Measurements from ENCODE around the gene FKBP14.

Gene FKBP14

DNA sequence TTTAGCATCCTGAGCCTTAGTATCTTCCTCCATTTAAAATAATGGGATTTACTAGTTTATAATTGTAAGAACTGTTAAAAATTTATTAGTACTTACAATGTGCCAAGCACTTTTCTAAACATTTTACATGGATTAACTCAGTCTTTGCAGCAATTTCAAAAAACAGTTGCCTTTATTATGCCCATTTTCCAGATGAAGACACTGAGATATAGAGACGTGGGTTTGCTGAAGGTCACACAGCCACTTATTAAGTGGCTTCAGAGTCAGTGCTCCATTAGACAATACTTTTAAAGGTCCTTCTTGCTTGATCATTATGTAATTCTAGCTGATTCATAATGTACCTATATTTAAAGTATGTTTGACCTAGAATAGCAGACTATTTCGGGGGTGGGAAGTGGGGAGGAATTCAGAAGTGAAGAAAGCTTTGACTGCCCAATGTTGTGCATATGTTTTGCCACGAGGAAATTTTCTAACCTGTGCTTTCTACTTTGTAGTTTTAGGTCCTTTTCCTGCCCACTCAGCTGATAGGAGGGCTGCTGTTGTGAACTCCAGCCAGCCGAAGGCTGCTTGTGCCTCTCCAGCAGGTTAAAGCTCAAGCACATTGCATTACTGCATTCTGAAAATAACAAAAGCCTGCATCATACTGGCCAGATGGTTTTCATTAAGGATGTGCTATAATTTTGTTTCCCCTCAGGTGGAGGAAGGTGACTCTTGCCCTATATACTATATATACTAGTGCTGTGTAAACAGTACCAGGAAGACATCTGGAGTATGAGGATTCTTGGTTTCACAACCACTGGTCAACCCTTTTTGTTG, 6.0 kb upstream of the FKBP14 start:
- DNase-seq (ENCODE audit: low read depth) = no peak

DNA sequence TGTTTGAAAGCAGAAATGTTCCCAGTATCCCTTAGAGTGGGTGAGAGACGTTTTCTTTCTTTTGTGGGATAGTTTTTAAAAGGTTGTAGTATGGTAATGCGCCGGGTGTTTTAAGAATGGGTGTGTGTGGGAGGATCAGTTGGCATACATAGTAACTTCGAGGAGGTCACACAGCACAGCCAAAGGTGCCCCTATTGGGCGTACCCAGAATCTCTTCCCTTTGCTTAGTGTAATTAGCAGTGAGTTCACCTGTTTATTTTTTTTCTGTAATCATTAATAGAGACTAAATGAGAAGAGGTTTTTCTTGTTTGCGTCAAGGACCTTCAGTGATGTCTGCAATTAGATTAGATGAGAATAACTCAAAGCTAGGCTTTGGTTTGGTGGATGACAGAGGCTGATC, 3.2 kb upstream of the FKBP14 start:
- DNase-seq (ENCODE audit: low read depth) = no peak

DNA sequence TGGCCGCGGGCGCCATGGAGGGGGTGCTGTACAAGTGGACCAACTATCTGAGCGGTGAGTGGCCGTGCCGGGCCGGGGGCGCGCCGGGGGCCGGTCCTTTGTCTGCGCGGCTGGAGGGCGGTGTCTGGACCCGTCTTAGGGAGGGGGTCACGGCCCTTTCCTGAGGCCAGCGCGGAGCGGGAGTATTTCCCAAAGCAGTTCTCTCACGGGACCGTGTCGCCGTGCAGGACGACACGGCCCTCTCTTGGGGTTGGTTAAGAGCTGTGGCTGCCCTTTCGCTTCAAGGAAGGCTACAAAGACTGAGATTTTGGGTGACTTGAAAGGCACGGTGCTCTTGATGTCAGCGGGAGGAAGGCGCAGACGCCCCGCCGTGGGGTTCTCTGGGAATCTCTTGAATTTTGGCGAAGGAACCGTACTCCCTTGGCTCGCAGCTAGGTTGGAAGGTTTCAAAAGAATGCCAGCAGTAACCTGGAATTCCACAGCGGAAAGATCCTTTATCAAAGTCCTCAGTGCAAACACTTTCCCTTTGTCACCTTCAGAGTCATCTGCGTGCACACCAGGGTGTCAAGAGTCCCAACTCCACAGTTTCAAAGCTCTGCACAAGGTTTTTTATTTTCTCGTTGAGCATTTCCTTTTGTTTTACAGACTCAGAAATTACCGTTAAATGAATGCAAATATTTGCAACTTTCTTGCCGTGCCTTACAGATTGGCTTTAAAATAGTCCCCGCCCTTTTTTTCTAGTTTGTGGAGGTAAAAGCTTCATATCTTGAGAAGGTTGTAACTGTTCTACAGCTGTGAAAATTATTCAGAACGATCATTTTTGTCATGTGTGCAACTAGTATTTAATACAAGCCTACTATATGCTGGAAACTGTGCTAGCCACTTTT, 2.5 kb upstream of the FKBP14 start:
- DNase-seq (ENCODE audit: low read depth) = no peak

DNA sequence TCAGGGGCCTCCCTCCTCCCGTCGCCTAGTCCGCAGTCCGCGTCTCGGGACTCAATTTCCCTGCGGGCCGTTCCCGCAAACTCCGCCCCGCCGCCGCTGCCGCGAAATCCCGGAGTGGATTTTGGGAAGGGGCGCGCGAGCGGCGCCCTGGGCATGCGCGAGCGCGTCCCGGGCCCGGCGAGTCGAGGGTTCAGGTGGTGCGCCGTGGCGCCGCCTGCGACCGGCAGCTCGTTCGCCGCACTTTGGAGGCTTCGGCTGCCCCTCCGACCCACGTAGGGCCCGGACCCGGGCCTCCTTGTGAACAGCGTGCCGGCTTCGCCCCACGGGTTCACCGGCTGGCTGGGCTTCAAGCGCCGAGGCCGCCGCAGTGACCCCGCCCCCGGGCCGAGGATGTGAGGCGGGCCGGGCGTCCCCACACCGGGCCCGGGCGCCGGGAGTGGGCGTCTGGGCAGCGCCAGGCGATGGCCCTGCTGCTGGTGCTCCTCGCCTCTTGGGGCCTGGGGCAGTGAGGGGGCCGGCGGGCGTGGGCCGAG, 1.8 kb upstream of the FKBP14 start, which contains the start of gene PLEKHA8:
TSS of gene PLEKHA8 (plus strand) at position 197 of the 533 bp plus-strand sequence. CDS start 351 bp downstream, outside the sequence.
- peak; percentile 77 for DNase-seq (ENCODE audit: low read depth)

DNA sequence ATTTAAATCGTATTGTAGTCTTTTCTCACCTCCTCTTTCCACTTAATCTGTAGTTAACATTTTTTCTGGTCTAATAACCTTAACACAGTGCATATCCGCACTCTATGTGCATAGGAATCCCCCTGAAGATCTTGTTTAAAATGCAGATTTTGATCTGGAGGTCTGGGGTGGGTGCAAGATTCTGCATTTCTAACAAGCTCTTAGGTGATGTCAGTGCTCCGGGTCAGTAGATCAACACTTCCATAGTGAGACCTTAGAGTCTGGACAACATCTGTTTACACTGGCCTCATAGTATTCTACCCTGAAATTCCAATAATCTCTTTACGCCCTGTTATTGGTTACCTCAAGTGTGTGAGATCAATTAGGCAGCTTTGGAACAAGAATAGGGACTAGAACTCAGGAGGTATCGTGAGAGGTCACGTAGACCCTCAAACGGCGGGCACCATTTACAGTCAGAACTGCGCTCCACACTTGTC, 1.3 kb upstream of the FKBP14 start:
- DNase-seq (ENCODE audit: low read depth) = no peak

DNA sequence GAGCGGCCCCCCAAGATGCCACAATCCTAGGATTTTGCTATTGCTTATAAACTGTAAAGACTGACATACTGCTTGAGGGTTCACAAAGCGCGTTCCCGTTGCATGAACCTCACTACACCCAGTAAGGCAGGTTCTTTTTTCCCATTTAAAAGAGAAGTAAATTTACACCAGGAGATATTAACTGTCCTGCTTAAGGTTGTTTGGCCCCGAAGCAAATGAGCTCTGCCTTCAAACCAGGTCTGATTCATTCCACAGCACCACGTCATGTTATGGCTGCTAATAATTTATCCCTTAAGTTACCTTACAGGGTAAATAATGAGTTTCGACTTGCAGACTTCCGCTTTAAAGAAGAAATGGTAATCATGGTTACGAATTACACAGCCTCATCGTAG, 559 bp upstream of the FKBP14 start:
- peak; percentile 3 for DNase-seq (ENCODE audit: low read depth)

DNA sequence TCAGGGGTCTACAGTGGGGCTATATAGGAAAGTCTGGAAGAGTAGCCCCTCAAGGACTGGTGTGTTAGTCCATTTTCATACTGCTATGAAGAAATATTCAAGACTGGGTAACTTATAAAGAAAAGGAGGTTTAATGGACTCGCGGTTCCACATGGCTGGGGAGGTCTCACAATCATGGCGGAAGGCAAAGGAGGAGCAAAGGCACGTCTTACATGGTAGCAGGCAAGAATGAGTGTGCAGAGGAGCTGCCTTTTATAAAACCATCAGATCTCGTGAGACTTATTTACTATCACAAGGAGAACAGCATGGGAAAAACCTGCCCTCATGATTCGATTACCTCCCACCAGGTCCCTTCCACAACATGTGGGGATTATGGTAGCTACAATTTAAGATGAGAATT, 3.0 kb downstream of the FKBP14 start:
- no peak for DNase-seq (ENCODE audit: low read depth)

DNA sequence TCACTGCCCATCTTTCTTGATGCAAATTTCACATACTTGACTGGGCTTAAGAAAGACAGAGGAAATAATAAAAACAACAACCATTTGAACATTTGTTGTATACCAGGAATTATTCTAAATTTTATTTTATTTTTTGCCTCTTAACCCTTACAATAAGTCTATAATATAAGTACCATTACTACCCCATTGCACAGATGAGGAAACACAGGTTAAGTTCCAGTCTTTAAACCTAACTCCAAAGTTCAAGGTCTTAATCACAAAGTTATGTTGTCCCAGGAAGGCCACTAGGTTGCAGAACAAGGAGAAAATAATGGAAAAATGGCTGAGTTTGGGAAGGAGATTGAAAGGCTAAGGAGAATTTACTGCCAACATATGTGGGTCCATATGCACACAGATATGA, 3.5 kb downstream of the FKBP14 start:
- DNase-seq (ENCODE audit: low read depth) = no peak

DNA sequence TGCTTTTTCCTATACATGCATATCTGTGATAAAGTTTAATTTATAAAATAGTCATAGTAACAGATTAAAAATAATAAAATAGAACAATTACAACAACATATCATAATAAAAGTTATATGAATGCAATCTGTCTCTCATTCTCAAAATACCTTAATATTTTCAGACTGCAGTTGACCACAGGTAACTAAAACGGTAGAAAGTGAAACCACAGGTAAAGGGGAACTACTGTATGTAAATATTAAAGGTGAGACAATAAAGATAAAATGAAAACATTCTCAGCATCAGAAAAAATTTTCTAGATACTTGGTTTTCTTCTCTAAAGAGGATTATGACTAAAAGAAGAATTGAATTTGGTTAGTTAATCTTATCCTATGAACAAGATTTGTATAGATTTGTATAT, 6.0 kb downstream of the FKBP14 start:
- no peak for DNase-seq (ENCODE audit: low read depth)

DNA sequence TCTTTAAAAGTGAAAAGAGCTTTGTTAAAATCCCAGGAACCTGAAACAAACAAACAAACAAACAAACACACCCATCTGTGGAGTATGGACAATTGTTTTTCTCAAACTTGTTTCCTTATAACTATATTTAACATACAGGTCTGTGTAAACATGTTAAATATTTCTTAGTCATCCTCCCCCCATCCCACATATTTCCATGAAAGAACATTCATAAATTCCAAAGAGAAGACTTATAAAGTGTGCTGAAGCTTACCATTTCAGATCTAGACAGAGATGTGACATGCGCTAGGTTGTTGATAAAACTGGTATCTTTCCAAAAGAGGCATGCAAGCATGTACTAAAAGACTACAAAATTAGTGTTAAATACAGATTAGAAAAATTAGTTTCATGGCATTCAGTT, 6.5 kb downstream of the FKBP14 start:
- DNase-seq (ENCODE audit: low read depth) = no peak

DNA sequence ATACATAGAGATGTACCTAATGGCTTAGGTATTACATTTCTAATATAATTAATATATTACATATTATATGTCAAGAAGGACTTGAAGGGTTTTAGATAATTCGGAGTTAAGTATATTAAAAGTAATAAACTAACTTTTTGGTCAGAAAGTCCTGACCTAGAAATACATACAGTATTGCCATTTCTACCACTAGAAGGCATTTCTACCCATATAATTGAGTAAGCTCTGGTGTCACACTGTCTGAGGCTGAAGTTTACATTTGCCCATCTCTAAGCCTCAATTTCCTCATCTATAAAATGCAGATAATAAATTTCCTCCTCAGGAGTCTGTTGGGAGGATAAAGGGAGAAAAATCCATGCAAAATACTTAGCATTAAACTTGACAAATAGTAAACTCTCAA, 7.1 kb downstream of the FKBP14 start:
- DNase-seq (ENCODE audit: low read depth) = no peak

DNA sequence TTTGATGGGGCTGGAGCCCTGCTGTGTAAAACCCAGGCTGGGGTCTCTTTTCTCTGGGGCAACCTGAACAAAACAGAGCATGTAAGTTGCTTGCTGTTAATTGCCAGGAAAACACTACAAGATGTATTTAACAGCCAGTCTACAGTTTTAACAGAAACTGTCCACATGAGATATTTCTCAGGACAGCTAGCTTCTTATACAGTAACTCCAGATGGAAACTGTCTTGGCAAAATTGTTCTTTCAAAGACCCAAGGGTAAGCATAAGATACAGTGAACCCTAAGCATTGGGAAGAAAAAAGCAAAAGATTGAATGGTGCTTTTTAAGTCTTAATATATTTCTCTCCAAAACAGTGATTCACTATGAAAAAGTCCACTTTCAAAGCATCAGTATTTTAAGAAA, 8.1 kb downstream of the FKBP14 start:
- no peak for DNase-seq (ENCODE audit: low read depth)

DNA sequence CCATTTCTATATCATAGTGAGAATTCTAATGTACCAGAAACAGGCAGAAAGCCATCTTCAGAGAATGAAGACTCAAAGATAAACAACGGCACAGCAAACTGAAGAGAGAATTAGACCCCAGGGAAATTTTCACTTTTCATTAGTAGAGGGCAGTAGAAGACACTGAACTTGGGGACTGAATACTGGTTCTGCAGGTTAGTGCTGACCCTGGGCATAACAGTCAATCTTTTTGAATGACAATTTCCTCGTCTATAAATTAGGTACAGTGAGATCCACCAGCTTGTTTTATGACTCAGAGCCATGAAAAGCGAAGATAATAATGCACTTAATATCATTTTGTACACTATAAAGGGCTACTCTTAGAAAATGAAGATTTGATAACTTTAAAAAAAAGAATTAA, 13.7 kb downstream of the FKBP14 start:
- DNase-seq (ENCODE audit: low read depth) = no peak

DNA sequence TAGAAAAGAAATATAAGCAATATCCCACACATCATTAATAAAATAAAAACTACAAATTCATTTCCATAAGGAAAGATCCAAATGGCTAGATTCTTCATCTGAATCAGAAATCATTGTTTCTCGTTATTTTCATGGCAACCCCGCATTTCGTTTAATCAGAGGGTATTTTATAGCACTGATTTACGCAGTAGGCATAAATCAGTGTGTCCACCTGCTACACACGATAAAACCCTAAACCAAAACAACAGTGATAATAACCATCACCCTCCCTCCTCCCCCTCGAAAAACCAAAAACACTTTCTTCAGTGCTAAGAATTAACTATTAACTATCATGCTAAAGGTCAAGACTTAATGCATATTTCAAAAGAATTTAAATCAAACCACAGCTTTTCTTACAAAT, 16.5 kb downstream of the FKBP14 start:
- DNase-seq (ENCODE audit: low read depth) = no peak

DNA sequence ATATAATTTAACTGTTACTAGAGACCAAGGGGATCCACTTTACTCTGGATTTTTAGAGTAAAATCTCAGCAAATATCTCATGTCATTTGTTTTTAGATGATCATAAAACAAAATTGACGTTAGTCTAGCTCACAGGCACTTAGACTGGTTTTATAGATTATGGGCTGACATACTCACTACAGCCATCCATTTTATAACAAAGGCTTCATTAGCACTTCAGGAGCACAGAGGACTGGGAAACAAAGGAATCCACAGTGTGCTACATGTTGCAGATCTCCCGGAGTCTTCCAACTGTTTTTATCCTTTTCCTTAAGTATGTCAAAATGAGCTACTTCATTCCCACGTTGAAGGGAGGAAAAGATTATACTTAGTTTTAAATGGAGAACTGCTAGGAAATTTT, 21.0 kb downstream of the FKBP14 start:
- no peak for DNase-seq (ENCODE audit: low read depth)

DNA sequence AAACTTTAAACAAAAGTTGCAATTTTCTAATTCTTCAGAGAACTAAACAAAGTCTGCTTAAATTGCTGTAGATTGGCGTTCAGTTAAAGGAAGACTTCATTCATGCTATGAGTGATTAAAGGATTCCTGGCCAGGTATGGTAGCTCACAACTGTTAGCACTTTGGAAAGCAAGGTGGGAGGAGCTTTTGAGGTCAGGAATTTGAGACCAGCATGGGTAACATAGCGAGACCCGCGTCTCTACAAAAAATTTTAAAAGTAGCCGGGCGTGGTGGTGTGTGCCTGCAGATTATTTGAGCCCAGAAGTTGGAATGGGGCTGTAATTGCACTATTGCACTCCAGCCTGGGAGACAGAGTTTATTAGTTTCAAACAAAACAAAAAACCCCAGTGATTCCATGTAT, 23.4 kb downstream of the FKBP14 start:
- DNase-seq (ENCODE audit: low read depth) = no peak

DNA sequence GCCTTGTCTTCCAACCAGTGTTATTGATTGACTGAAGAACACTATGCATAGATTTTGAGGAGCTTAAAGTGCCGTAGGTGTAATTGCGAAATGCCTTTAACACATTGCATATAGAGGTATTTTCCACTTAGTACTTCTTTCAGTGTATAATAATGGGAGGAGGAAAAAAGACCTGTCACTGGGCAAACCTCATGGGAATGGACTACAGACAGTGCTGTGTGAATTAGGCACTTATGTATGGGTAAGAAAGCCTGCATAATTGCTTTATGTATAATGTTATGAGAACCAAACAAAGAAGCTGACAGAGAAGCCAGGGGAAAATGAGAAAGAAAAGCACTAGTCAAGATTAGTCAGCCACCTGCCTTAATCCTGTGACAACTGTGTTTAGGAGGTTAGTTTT, 24.5 kb downstream of the FKBP14 start:
- DNase-seq (ENCODE audit: low read depth) = no peak

DNA sequence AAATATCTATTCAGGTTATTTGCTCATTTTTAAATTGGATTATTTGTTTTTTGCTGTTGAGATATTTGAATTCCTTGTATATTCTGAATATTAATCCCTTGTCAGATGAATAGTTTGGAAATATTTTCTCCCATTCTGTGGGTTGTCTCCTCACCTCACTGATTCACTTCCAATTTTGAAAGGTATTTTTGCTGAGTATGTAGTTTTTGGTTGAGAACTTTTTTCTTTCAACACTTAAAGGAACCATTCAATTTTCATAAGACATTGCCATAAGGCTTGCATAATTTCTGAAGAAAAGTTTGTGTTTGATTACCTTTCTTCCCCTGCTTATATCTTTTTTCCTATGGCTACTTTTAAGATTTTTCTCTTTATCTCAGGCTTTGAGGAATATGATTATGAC, 28.0 kb downstream of the FKBP14 start:
- DNase-seq (ENCODE audit: low read depth) = no peak

DNA sequence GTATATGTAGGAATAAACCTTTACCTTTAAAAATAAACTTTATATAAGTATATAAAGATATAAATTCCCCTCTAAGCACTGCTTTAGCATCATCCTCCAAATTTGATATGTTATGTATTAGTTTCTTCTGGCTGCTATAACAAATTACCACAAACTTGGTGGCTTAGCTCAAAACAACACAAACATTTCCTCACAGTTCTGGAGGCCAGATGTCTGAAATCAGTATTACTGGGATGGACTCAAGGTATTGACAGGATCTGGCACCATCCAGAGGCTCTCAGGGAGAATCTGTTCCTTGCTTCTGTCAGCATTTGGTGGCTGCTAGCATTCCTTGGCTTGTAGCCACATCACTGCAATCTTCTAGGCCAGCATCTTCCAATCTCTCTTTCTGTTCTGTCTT, 30.2 kb downstream of the FKBP14 start:
- no peak for DNase-seq (ENCODE audit: low read depth)

DNA sequence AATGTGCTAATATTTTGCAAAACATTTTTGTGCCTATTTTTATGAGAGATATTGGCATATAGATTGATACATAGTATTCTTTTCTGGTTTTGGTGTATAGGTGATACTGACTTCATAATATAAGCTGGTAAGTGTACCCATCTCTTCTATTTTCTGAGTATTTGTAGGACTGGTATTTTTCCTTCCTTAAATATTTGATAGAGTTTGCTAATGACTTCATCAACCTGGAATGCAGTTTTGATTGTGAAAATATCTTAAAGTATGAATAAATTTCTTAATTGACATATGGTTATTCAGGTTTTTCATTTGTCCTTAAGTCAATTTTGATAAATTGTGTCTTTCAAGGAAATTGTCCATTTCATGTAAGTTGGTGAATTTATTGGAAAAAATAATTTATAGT, 30.9 kb downstream of the FKBP14 start:
- DNase-seq (ENCODE audit: low read depth) = no peak

DNA sequence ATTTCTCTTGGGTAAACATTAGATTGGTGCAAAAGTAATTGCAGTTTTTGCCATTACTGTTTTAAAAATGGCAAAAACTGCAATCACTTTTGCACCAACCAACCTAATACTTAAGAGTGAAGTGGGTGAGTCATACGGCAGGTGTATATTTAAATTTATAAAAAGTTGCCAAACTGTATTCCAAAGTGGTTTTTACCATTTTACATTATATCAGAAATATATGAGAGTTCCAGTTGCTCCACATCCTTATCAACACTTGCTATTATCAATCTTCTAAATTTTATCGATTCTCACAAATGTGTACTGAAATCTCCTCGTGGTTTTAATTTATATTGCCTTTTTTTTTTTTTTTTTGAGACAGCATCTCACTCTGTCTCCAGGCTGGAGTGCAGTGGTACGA, 33.4 kb downstream of the FKBP14 start:
- DNase-seq (ENCODE audit: low read depth) = no peak

DNA sequence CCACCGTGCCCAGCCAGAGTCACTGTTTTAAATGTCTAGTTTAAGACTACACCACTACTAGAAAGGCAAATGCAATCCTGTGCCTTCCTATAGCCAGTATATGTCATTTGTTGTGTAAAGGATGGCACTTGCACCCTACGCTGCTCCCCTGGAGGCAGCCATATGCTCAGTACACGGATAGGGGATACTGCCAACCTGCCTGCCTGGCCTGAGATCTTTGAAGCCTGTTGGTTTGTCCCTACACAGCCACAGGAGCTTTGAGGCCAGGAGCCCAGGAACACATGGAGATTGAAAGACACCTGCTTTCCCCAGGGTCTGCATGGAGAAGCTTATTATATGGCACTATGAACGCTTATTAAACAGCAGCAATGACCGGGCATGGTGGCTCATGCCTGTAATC, 34.6 kb downstream of the FKBP14 start:
- DNase-seq (ENCODE audit: low read depth) = no peak

DNA sequence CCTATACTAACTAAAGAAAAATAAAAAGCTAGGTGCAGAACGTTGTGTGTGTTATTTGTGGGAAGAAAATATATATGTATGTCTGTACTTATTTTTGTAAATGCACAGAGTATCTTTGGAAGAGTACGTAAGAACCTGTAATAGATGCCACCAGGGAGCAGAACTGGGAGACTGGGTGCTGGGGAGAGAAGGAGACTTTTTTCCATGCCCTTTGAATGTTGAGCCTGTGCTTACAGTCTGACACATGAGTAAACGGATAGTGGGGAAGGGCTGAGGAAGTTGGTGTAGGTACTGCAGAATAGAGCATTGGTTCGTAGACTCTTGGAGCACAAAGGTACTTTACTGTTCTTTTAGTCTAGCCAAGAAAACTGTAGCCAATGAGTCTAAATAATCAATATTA, 35.6 kb downstream of the FKBP14 start:
- DNase-seq (ENCODE audit: low read depth) = no peak
